Tibial artery (tissue), 4 donors: ENCODE results near the gene LOXL1.

Experiments
- DNase-seq, 2 donors: peaks; one replicate each; pipeline ENCODE4 v3.0.0-alpha.2; 2019
- H3K27ac ChIP-seq, 2 donors: fragments of 200-600 bp; sonication (generic) in 1 of 2; 1 replicate in 1 of 2; 2 replicates in 1 of 2; pipeline ENCODE4 v1.5.1; 2018 to 2019; ENCODE audit warnings: mild to moderate bottlenecking in 1 of 2
- H3K27me3 ChIP-seq, 2 donors: fragments of 200-600 bp; sonication (generic) in 1 of 2; one replicate each; pipeline versions ENCODE4 v1.5.1 to v1.6.0; 2016 to 2019
- H3K36me3 ChIP-seq, 3 donors: fragments of 200-600 bp; sonication (generic) in 2 of 3; one replicate each; pipeline ENCODE4 v1.5.1; 2016 to 2019; ENCODE audit warnings: mild to moderate bottlenecking in 2 of 3
- H3K4me1 ChIP-seq, 4 donors: fragments of 200-600 bp; sonication (generic) in 2 of 4; 1 replicate in 3 of 4; 2 replicates in 1 of 4; pipeline ENCODE4 v1.5.1; 2016 to 2019
- H3K4me3 ChIP-seq, 2 donors: fragments of 200-600 bp; sonication (generic) in 1 of 2; 1 replicate in 1 of 2; 2 replicates in 1 of 2; pipeline ENCODE4 v1.5.1; 2018 to 2019; ENCODE audit warnings: mild to moderate bottlenecking in 2 of 2
- H3K9me3 ChIP-seq, 3 donors: fragments of 200-600 bp; sonication (generic) in 1 of 3; one replicate each; pipeline ENCODE4 v1.5.1; 2016 to 2019
- intact Hi-C: fragments of 100-400 bp; cut with DNase I; formaldehyde crosslinking; loops from one replicate; pipeline ENCODE4 v1.15.0; 2023; ENCODE audit warnings: low total_unique reads
- TF ChIP-seq, protein P1 (sequence below), 2 experiments: fragments of 200-600 bp in 1 of 2; fragments of 450-650 bp in 1 of 2; IDR thresholded peaks; one replicate each; pipeline ENCODE4 v1.5.1; 2017 to 2019; ENCODE audit warnings: antibody characterized with exemption in 2 of 2, mild to moderate bottlenecking in 1 of 2, moderate library complexity in 1 of 2

The LOXL1 gene

DNA sequence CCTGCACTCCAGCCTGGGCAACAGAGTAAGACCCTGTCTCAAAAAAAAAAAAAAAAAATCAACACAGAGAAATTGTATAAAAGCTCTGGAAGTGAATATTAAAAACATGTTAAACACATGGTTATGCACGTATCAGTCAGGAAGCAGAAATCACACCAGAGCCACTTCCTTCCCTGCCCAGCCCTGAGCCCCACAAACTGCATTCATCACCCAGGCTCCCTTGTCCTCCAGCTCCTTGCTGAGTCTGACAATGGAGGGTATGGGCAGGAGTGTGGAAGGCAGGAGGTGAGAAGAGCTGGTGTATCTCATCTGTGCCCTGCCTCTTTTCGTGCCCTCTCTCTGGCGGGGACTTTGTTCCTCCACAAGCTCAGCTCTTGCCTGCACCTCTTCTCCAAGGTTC, 12.1 kb upstream of the LOXL1 start:
- DNase-seq: no peak
- Histone ChIP-seq H3K36me3 (peaks cover 0 to 20% (median 12%) of the 10 kb centered on the region in 3 donors), H3K27me3 (no peaks in the 10 kb centered on the region), H3K4me3 (no peak overlapping the region), H3K27ac (no peak overlapping the region), H3K4me1 (no peaks in the 10 kb centered on the region), H3K9me3 (no peaks in the 10 kb centered on the region)
- intact Hi-C loops: no loop called here
- TF ChIP-seq, protein P1, sequence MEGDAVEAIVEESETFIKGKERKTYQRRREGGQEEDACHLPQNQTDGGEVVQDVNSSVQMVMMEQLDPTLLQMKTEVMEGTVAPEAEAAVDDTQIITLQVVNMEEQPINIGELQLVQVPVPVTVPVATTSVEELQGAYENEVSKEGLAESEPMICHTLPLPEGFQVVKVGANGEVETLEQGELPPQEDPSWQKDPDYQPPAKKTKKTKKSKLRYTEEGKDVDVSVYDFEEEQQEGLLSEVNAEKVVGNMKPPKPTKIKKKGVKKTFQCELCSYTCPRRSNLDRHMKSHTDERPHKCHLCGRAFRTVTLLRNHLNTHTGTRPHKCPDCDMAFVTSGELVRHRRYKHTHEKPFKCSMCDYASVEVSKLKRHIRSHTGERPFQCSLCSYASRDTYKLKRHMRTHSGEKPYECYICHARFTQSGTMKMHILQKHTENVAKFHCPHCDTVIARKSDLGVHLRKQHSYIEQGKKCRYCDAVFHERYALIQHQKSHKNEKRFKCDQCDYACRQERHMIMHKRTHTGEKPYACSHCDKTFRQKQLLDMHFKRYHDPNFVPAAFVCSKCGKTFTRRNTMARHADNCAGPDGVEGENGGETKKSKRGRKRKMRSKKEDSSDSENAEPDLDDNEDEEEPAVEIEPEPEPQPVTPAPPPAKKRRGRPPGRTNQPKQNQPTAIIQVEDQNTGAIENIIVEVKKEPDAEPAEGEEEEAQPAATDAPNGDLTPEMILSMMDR (IDR thresholded peaks at IDR 0.05): no peak

DNA sequence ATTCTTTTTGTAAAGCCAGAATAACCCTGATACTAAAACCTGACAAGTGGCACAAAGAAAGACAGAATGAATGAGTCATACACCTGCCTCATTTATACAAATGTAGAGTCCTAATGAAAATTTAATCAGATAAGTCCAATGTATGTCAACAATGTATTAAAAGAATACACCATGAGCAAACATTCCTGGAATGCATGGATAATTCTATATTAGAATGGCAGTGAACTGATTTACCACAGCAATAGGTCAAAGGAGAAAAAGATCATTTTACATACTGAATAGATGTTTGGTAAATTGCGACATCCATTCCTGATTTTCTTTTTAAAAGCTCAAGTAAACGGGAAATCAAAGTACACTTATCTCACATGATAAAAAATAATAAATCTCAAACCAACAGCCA, 11.2 kb upstream of the LOXL1 start:
- intact Hi-C loops: no loop called here
- H3K9me3 ChIP-seq: no peaks in the 10 kb centered on the region
- peaks cover 0 to 20% (median 7%) of the 10 kb centered on the region in 3 donors for H3K36me3 ChIP-seq

DNA sequence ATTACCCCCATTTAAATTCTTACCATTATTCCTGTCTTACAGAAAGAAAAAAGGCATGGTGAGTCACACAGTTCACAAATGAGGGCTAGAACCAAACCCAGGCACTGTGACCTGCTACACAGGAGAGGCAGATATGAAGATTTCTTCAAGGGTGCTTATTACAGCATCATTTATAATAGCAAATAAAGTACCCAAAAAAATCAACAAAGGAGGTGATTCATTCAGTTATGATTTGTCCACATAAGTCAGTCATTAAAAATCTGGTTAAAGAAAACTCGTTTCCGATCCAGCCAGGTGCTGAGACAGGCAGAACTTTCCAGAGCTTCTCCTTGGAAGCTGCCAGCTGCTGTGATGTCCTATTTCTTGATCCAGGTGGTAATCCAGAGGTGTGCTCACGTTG, 7.5 kb upstream of the LOXL1 start:
- intact Hi-C loops: no loop called here
- H3K27ac ChIP-seq: no peak overlapping the region
- H3K36me3 ChIP-seq: peaks cover 0 to 13% (median 4%) of the 10 kb centered on the region in 3 donors
- H3K4me3 ChIP-seq: no peak overlapping the region
- peaks cover 15 to 32% (median 26%) of the 10 kb centered on the region in 4 donors for H3K4me1 ChIP-seq
- no peak for DNase-seq
- no peaks in the 10 kb centered on the region for H3K9me3 ChIP-seq
- H3K27me3 ChIP-seq: no peaks in the 10 kb centered on the region
- TF ChIP-seq, protein P1 (IDR thresholded peaks at IDR 0.05): no peak

More for the DNA sequence above, 11.2 kb upstream of the LOXL1 start:
- H3K27me3 ChIP-seq: no peaks in the 10 kb centered on the region
- H3K4me3 ChIP-seq: no peak overlapping the region
- no peaks in the 10 kb centered on the region for H3K4me1 ChIP-seq
- TF ChIP-seq, protein P1 (IDR thresholded peaks at IDR 0.05): no peak
- no peak for DNase-seq
- H3K27ac ChIP-seq: no peak overlapping the region

DNA sequence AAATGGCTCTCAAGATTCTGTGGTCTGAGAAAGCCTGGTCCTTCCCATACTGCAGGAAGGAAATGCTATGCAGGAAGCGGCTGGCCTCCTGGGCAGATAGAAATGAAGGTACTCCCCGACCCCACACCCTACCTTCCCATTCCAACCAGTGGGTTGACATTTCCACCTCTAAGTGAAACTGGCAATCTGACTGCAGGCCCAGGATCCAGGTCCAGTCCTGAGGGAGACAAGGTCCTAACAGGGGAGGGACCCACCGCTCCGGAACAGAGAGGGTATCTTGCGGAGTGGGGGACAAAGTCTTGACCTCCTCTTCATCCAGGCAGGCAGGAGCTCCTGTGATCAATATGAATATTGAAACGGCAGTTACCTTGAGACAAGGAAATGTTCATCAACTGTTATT, 6.6 kb upstream of the LOXL1 start:
- no peak overlapping the region for H3K27ac ChIP-seq
- H3K27me3 ChIP-seq: no peaks in the 10 kb centered on the region
- DNase-seq: no peak
- H3K4me3 ChIP-seq: no peak overlapping the region
- TF ChIP-seq, protein P1 (IDR thresholded peaks at IDR 0.05): no peak
- H3K36me3 ChIP-seq: peaks cover 0 to 13% (median 4%) of the 10 kb centered on the region in 3 donors
- H3K9me3 ChIP-seq: no peaks in the 10 kb centered on the region
- H3K4me1 ChIP-seq: peaks cover 21 to 41% (median 35%) of the 10 kb centered on the region in 4 donors
- intact Hi-C loops: no loop called here

DNA sequence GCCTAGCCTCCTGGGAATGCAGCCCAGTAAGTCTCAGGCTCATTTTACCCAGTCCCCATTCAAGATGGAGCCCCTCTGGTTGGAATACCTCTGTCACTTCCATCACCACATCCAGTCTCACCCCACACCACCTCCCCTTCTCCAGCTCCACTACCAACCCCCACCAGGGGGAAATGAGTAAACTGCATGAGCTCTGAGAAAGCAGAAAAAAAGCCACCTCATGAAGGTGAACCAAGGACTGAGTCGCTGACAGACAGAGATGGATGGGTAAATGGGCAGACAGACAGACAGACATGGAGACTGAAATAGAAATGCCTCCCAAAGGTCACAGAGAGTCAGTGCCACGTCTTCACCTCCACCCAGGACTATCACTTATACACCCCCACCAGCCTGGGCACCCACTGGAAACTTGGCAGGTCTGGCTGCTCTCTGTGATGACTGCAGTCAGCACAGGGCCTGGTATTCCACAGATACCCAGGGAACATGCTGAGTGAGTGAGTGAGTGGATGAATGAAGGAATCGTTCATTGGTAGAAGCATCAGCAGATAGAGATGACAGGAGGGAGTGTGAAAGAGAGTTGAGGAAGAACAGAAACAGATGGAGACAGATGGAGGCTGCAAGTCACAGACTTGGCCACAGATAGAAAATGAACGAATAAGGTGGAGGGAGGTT, 4.9 kb upstream of the LOXL1 start:
- Histone ChIP-seq H3K4me3 (no peak overlapping the region), H3K27ac (peak overlapping the region; percentile 98 to 100), H3K9me3 (no peaks in the 10 kb centered on the region), H3K4me1 (peaks cover 21 to 55% (median 47%) of the 10 kb centered on the region in 4 donors), H3K27me3 (no peaks in the 10 kb centered on the region), H3K36me3 (peaks cover 0 to 8% (median 4%) of the 10 kb centered on the region in 3 donors)
- peak in 1 of 2 donors; percentile 43 for DNase-seq
- TF ChIP-seq, protein P1 (IDR thresholded peaks at IDR 0.05): no peak
- intact Hi-C loops: no loop called here
